ENCODE measurements around the gene MSRB3.

- TF ChIP-seq CTCF (IDR thresholded peaks at IDR 0.05) (no peak), POLR2A (IDR thresholded peaks at IDR 0.05) (no peak)
Measured at GRCh38 chr12:65432114-65432513, 153.6 kb downstream of the MSRB3 start.

Measured in ovary (tissue), 3 donors.